ENCODE measurements around the gene LRFN2. TPM values are rescaled to one million over a fixed set of nuclear protein-coding genes. Genes with fewer than 3 reads are reported as not detected.

The LRFN2 gene
- polyA plus RNA-seq, 1 of the 3 experiments (the other 2 are of a cell fraction), result 0.02 TPM

GRCh38 chr6:40543146-40543545, 44.0 kb downstream of the LRFN2 start:
- H3K36me3 ChIP-seq (replicated peaks in 1 of 2; ENCODE audit: control insufficient read depth in 1 of 2, insufficient read depth in 2 of 2, low read length in 1 of 2), result no peaks in the 10 kb centered on the region
- DNase-seq, result no peak
- no peaks in the 10 kb centered on the region for H3K79me2 ChIP-seq (ENCODE audit: insufficient read depth)
- H3K9me2 ChIP-seq, result no peaks in the 10 kb centered on the region
- H3F3A ChIP-seq (replicated peaks; ENCODE audit: insufficient read depth), result no peaks in the 10 kb centered on the region
- no peak overlapping the region for H3K9ac ChIP-seq
- no peak overlapping the region for H3K4me3 ChIP-seq (ENCODE audit: low read depth in 2 of 2, low read length in 1 of 2)
- H3K27ac ChIP-seq (ENCODE audit: low read depth in 2 of 2, low read length in 1 of 2), result peak overlapping the region in 1 of 2 experiments; percentile 22; a peak in 1 of 4 replicates
- no peak overlapping the region for H3K4me2 ChIP-seq
- CTCF ChIA-PET, result interaction anchor here (1.1 to 2.5 kb wide), 7 partner anchors 12 to 369 kb away, joined by 3 to 7 read pairs (median 5); partner anchors contain the start of gene LRFN2
- TF ChIP-seq NRF1 (IDR thresholded peaks at IDR 0.05; ENCODE audit: low read depth, low read length) (no peak), IRF3 (IDR thresholded peaks at IDR 0.05; ENCODE audit: low read depth, low read length) (no peak), TCF12 (IDR thresholded peaks at IDR 0.05) (no peak), RCOR1 (IDR thresholded peaks at IDR 0.05; ENCODE audit: low read length) (no peak), RAD21 (IDR thresholded peaks at IDR 0.05; ENCODE audit: low read length) (no peak), MXI1 (IDR thresholded peaks at IDR 0.05; ENCODE audit: low read depth, low read length) (no peak), USF2 (IDR thresholded peaks at IDR 0.05; ENCODE audit: borderline replicate concordance, low read depth, low read length) (no peak), CHD2 (IDR thresholded peaks at IDR 0.05; ENCODE audit: low read length, partially characterized antibody) (no peak), SMC3 (IDR thresholded peaks at IDR 0.05; ENCODE audit: low read depth, low read length) (no peak), EP300 (IDR thresholded peaks at IDR 0.05; ENCODE audit: borderline replicate concordance in 1 of 2, low read depth in 1 of 2, low read length in 1 of 2) (no peak), MEF2A (IDR thresholded peaks at IDR 0.05; ENCODE audit: borderline replicate concordance, low read depth) (no peak), FOSL2 (IDR thresholded peaks at IDR 0.05; ENCODE audit: borderline replicate concordance, low read depth) (no peak), YY1 (IDR thresholded peaks at IDR 0.05; ENCODE audit: low read depth) (no peak)
- TF ChIP-seq, protein P1, sequence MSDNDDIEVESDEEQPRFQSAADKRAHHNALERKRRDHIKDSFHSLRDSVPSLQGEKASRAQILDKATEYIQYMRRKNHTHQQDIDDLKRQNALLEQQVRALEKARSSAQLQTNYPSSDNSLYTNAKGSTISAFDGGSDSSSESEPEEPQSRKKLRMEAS (IDR thresholded peaks at IDR 0.05; ENCODE audit: low read depth), result no peak
- H4K20me1 ChIP-seq (ENCODE audit: insufficient read depth), result no peaks in the 10 kb centered on the region
- H2AFZ ChIP-seq (ENCODE audit: low read depth), result no peak overlapping the region
- H3K27me3 ChIP-seq (ENCODE audit: insufficient read depth), result no peaks in the 10 kb centered on the region
- peaks cover 0 to 41% of the 10 kb centered on the region in 2 experiments; a peak in 2 of 4 replicates for H3K4me1 ChIP-seq (ENCODE audit: control insufficient read depth in 1 of 2, insufficient read depth in 2 of 2, low read depth in 1 of 2, low read length in 1 of 2)
- WGBS (ENCODE audit: low lambda C conversion rate), result 48% methylated on average over 5 of the region's 5 CpGs
- no peaks in the 10 kb centered on the region for H3K9me3 ChIP-seq
- POLR2A ChIA-PET, result no interaction called here

DNA sequence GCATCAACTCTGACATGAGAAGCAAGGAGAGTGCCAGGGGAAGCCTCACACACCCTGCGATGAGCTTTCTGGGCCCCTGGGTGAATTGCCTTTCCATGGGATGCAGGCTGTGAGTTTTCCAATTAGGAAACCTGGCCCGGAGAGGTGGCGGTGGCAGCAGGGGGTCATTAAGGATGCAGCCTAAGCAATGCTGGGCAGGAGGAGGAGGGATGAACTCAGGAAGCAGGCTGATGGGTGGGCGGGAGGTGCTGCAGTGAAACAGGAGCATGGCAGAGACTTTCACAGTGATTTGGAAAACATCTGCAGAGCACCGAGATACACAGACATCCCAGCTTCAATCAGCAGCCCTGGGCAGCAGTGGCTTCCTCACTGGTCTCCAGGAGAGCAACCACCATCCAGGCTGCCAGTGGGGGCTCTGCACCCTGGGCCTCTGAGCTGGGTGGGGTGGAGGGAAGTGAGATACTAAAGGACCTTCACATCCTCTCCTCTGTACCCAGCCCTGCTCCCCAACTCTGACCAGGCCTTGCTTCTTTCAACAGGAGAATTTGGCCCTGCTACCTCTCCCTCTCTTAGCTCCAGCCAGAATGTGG, 44.9 kb downstream of the LRFN2 start:
- no peaks in the 10 kb centered on the region for H3K9me3 ChIP-seq
- H3F3A ChIP-seq (replicated peaks; ENCODE audit: insufficient read depth), result no peaks in the 10 kb centered on the region
- H2AFZ ChIP-seq (ENCODE audit: low read depth), result no peak overlapping the region
- no peaks in the 10 kb centered on the region for H4K20me1 ChIP-seq (ENCODE audit: insufficient read depth)
- CTCF ChIA-PET, result interaction anchor here (1.5 to 2.5 kb wide), 3 partner anchors 14 to 214 kb away, joined by 5 to 7 read pairs (median 6); partner anchors contain the start of gene LRFN2
- H3K27me3 ChIP-seq (ENCODE audit: insufficient read depth), result no peaks in the 10 kb centered on the region
- H3K4me2 ChIP-seq, result no peak overlapping the region
- 55% methylated on average over 4 of the region's 5 CpGs for WGBS (ENCODE audit: low lambda C conversion rate)
- no peak overlapping the region for H3K9ac ChIP-seq
- no peaks in the 10 kb centered on the region for H3K36me3 ChIP-seq (replicated peaks in 1 of 2; ENCODE audit: control insufficient read depth in 1 of 2, insufficient read depth in 2 of 2, low read length in 1 of 2)
- TF ChIP-seq SIN3A (IDR thresholded peaks at IDR 0.05; ENCODE audit: borderline replicate concordance, low read depth, low read length) (no peak), CTCF (IDR thresholded peaks at IDR 0.05) (no peak), TCF12 (IDR thresholded peaks at IDR 0.05) (no peak)
- no peak for DNase-seq
- H3K4me1 ChIP-seq (ENCODE audit: control insufficient read depth in 1 of 2, insufficient read depth in 2 of 2, low read depth in 1 of 2, low read length in 1 of 2), result peaks cover 0 to 45% of the 10 kb centered on the region in 2 experiments; a peak in 2 of 4 replicates
- no peak overlapping the region for H3K4me3 ChIP-seq (ENCODE audit: low read depth in 2 of 2, low read length in 1 of 2)
- H3K79me2 ChIP-seq (ENCODE audit: insufficient read depth), result no peaks in the 10 kb centered on the region
- POLR2A ChIA-PET, result no interaction called here
- no peaks in the 10 kb centered on the region for H3K9me2 ChIP-seq
- no peak overlapping the region for H3K27ac ChIP-seq (ENCODE audit: low read depth in 2 of 2, low read length in 1 of 2)
